ENCODE measurements around the gene EPC1.

DNA sequence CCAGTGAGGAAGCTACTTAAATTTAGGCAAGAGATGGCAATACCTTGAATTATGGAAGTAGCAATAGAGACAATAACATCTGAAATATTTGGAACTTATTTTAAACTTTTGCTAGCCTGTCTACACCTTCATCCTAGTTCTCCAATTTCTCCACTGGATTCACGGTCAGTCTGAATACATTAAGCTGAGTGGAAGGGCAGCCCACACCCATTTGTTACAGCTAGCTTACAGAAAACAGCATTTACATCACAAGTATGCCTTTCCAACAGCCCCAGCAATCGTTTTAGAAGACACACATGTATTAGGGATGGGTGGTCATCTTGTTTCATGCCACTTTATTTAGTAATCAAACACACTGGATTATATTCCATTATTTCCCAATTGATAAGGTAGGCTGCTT lies 16.7 kb downstream of the EPC1 start:
- TF ChIP-seq, protein P1, sequence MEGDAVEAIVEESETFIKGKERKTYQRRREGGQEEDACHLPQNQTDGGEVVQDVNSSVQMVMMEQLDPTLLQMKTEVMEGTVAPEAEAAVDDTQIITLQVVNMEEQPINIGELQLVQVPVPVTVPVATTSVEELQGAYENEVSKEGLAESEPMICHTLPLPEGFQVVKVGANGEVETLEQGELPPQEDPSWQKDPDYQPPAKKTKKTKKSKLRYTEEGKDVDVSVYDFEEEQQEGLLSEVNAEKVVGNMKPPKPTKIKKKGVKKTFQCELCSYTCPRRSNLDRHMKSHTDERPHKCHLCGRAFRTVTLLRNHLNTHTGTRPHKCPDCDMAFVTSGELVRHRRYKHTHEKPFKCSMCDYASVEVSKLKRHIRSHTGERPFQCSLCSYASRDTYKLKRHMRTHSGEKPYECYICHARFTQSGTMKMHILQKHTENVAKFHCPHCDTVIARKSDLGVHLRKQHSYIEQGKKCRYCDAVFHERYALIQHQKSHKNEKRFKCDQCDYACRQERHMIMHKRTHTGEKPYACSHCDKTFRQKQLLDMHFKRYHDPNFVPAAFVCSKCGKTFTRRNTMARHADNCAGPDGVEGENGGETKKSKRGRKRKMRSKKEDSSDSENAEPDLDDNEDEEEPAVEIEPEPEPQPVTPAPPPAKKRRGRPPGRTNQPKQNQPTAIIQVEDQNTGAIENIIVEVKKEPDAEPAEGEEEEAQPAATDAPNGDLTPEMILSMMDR (IDR thresholded peaks at IDR 0.05) = no peak
- no peak for TF ChIP-seq POLR2A (IDR thresholded peaks at IDR 0.05)

Measured in right lobe of liver (tissue), 4 donors.